AG09319 (cell line): ENCODE measurements around the gene DEGS1.

ENCODE experiments used
- DNase-seq: peaks from one replicate; pipeline ENCODE4 v3.0.0-alpha.2; 2010; ENCODE audit warnings: low read depth; ENCODE audit errors: extremely low read depth
- CTCF ChIP-seq: IDR thresholded peaks from 2 replicates; pipeline ENCODE4 v1.5.1; 2011; ENCODE audit warnings: low read depth, mild to moderate bottlenecking, inconsistent platforms, low read length, moderate library complexity

Gene DEGS1

DNA sequence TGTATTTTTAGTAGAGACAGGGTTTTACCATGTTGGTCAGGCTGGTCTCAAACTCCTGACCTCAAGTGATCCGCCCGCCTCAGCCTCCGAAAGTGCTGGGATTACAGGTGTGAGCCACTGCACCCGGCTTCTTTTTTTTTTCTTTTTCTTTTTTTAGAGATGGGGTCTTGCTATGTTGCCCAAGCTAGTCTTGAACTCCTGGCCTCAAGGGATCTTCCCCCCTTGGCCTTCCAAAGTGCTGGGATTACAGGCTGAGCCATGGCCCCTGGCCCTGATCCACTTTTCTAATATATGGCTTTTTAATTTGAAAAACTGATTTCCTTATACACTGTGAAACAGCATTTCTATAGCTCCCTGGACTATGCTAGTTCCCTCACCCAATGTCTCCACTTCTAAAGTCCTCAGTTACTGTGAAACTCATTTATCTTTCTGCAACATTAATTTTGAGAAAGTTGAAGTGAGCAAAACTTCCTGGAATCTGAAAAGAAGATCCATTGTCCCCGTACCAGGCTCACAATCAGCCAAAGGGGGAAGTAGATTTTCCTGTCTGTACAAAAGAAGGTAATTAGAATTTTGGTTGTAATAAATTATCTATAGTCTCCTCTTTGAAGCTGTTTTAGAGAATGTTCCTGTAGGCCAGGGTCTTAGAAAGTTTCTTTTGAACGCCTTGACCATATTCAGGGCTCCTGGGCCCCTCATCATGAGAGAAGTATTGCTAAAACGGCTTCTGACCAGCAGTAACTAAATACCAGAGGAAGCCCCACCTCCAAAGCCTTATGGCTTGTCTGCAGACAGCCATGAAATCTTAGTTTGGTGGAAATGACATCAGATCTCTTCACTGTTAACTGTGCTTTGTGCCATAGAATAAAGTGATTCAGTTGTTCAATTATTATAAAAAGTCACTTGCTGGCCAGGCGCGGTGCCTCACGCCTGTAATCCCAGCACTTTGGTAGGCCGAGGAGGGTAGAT is 34.9 kb downstream of the DEGS1 start:
- DNase-seq = no peak
- TF ChIP-seq CTCF = no peak

DNA sequence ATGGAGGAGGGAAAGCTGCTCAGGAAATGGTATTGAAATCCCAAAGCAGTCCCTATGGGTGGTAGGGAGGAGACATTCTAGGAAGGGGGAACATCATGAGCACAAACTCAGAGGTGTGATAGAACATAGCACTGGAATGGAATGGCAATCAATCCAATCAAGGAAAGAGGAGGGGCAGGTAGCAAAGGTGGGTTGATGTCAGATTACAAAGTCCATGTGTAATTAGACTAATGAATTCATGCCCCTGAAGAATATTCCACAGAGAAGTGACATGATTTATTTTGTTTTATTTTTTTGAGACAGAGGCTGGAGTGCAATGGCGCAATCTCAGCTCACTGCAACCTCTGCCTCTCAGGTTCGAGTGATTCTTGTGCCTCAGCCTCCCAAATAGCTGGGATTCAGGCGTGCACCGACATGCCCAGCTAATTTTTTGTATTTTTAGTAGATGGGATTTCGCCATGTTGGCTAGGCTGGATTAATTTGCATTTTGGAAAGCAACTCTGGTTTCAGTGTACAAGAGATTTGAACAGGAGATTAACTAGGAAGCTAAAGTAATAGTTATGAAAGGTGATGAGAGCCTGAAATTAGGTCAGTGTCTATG is 36.1 kb downstream of the DEGS1 start:
- no peak for TF ChIP-seq CTCF
- DNase-seq = no peak

GRCh38 chr1:224219612-224220059 is 36.6 kb downstream of the DEGS1 start:
- DNase-seq = no peak
- no peak for TF ChIP-seq CTCF

DNA sequence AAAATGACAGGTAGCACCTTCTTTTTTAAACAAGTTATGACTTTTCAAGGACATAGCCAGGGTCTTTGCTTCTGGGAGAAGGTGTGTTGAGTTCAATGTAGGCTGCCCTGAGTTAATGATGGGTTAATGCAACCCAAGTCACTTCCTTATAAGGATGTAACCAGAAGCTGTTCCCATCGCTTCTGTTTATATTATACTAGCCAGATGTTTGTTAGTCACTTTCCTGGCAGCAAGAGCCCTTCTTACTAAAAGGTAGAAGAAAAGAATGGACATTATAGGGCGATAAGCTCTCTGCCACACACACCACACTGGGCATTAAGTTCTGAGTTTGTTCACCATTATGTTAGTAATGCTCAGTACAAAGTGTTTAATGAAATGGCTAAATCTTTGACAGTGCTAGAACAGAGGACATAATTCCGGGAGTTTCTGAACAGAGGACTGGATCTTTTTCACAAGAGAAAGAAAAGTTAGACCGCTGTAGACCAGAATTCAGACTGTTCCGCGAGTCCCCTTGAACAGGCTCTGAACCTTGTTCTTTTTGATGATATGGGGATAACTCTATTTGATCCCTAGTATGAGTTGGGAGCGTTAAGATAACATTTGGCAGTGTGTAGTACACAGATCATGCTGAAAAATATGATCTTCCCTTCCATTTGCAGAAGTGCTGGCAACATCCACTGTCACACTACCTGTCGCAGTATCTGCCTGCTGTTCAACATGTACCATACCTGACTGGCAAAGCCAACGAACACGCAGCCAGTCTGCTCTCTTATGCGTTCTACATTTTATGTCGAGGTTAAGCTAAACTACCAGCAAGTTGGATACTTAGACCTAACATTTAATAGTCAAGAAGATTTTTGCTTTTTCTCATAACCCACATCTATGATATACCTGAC is 41.0 kb downstream of the DEGS1 start:
- DNase-seq = peak; percentile 59
- TF ChIP-seq CTCF = no peak

GRCh38 chr1:224226849-224227502 is 43.9 kb downstream of the DEGS1 start:
- no peak for DNase-seq
- TF ChIP-seq CTCF = no peak

GRCh38 chr1:224234017-224234416 is 51.0 kb downstream of the DEGS1 start:
- no peak for DNase-seq

More at GRCh38 chr1:224234017-224234416, 51.0 kb downstream of the DEGS1 start:
- TF ChIP-seq CTCF = no peak
